GM18508 (cell line): ENCODE results near the gene VCAM1.

ENCODE experiments used
- ATAC-seq: cut with Tn5 transposase; IDR thresholded peaks from one replicate; pipeline ENCODE4 v1.9.1; 2021; ENCODE audit warnings: moderate number of reproducible peaks; ENCODE audit not compliant: insufficient read depth, unreplicated experiment

Gene VCAM1

GRCh38 chr1:100721526-100722207 lies 2.1 kb downstream of the VCAM1 start:
- ATAC-seq, result no peak

GRCh38 chr1:100722221-100722620 lies 2.7 kb downstream of the VCAM1 start:
- no peak for ATAC-seq

GRCh38 chr1:100724281-100724680 lies 4.7 kb downstream of the VCAM1 start:
- no peak for ATAC-seq

- no peak for ATAC-seq
These were observed 10.6 kb downstream of the VCAM1 start for GRCh38 chr1:100730130-100730529.

GRCh38 chr1:100731309-100731708 lies 11.8 kb downstream of the VCAM1 start:
- no peak for ATAC-seq

- no peak for ATAC-seq
These were observed 12.2 kb downstream of the VCAM1 start for GRCh38 chr1:100731758-100732157.

- ATAC-seq, result no peak
These were observed 15.1 kb downstream of the VCAM1 start for GRCh38 chr1:100734676-100735075.

GRCh38 chr1:100735244-100735643 lies 15.7 kb downstream of the VCAM1 start:
- no peak for ATAC-seq

GRCh38 chr1:100736324-100736723 lies 16.8 kb downstream of the VCAM1 start:
- ATAC-seq, result no peak

GRCh38 chr1:100736746-100737145 lies 17.2 kb downstream of the VCAM1 start:
- ATAC-seq, result no peak

GRCh38 chr1:100746542-100746932 lies 27.0 kb downstream of the VCAM1 start:
- ATAC-seq, result no peak

- no peak for ATAC-seq
These were observed 28.2 kb downstream of the VCAM1 start for GRCh38 chr1:100747771-100748170.

- ATAC-seq, result no peak
These were observed 30.7 kb downstream of the VCAM1 start for GRCh38 chr1:100750005-100750885.

- no peak for ATAC-seq
These were observed 33.2 kb downstream of the VCAM1 start for GRCh38 chr1:100752791-100753190.

- no peak for ATAC-seq
These were observed 38.4 kb downstream of the VCAM1 start for GRCh38 chr1:100757946-100758345.

GRCh38 chr1:100759188-100759587 lies 39.6 kb downstream of the VCAM1 start:
- no peak for ATAC-seq

GRCh38 chr1:100760511-100760910 lies 41.0 kb downstream of the VCAM1 start:
- no peak for ATAC-seq

GRCh38 chr1:100762461-100762860 lies 42.9 kb downstream of the VCAM1 start:
- no peak for ATAC-seq

- ATAC-seq, result no peak
These were observed 47.8 kb downstream of the VCAM1 start for GRCh38 chr1:100767176-100767890.

GRCh38 chr1:100769323-100769722 lies 49.8 kb downstream of the VCAM1 start:
- no peak for ATAC-seq
